Measurements from ENCODE around the gene TLE4.

Gene TLE4

GRCh38 chr9:79695531-79696175, 123.9 kb downstream of the TLE4 start:
- no peak overlapping the region for H3K27ac ChIP-seq (ENCODE audit: low read depth, low read length)
- no peaks in the 10 kb centered on the region for H3K4me1 ChIP-seq (ENCODE audit: control insufficient read depth, low read length)
- no peak overlapping the region for H3K4me2 ChIP-seq (ENCODE audit: low read length)
- H3K9me2 ChIP-seq (replicated peaks; ENCODE audit: control insufficient read depth, low read length): no peaks in the 10 kb centered on the region
- no peaks in the 10 kb centered on the region for H3K27me3 ChIP-seq (ENCODE audit: control insufficient read depth, low read length)
- no peaks in the 10 kb centered on the region for H3K9me3 ChIP-seq (ENCODE audit: control insufficient read depth, insufficient read depth, low read length)
- no peaks in the 10 kb centered on the region for H4K20me1 ChIP-seq (ENCODE audit: control insufficient read depth, insufficient read depth, low read depth, low read length)
- H3F3A ChIP-seq (ENCODE audit: control insufficient read depth, insufficient read depth): no peaks in the 10 kb centered on the region
- no peaks in the 10 kb centered on the region for H3K79me2 ChIP-seq (ENCODE audit: control insufficient read depth, low read length)
- H3K4me3 ChIP-seq (ENCODE audit: low read length): no peak overlapping the region
- no peak for TF ChIP-seq CTCF (IDR thresholded peaks at IDR 0.05; ENCODE audit: low read depth, low read length, poor library complexity, severe bottlenecking)
- H3K36me3 ChIP-seq (ENCODE audit: control insufficient read depth, low read length): no peaks in the 10 kb centered on the region

GRCh38 chr9:79698967-79699366, 127.2 kb downstream of the TLE4 start:
- no peaks in the 10 kb centered on the region for H4K20me1 ChIP-seq (ENCODE audit: control insufficient read depth, insufficient read depth, low read depth, low read length)
- no peak overlapping the region for H3K4me3 ChIP-seq (ENCODE audit: low read length)
- H3K27me3 ChIP-seq (ENCODE audit: control insufficient read depth, low read length): no peaks in the 10 kb centered on the region
- no peaks in the 10 kb centered on the region for H3K9me2 ChIP-seq (replicated peaks; ENCODE audit: control insufficient read depth, low read length)
- H3K9me3 ChIP-seq (ENCODE audit: control insufficient read depth, insufficient read depth, low read length): no peaks in the 10 kb centered on the region
- H3K79me2 ChIP-seq (ENCODE audit: control insufficient read depth, low read length): no peaks in the 10 kb centered on the region
- H3K27ac ChIP-seq (ENCODE audit: low read depth, low read length): no peak overlapping the region
- H3K4me1 ChIP-seq (ENCODE audit: control insufficient read depth, low read length): no peaks in the 10 kb centered on the region
- TF ChIP-seq EZH2phosphoT487 (IDR thresholded peaks at IDR 0.05; ENCODE audit: borderline replicate concordance, low read length): no peak
- TF ChIP-seq CTCF (IDR thresholded peaks at IDR 0.05; ENCODE audit: low read depth, low read length, poor library complexity, severe bottlenecking): no peak
- H3K36me3 ChIP-seq (ENCODE audit: control insufficient read depth, low read length): no peaks in the 10 kb centered on the region
- H3F3A ChIP-seq (ENCODE audit: control insufficient read depth, insufficient read depth): no peaks in the 10 kb centered on the region
- no peak overlapping the region for H3K4me2 ChIP-seq (ENCODE audit: low read length)

DNA sequence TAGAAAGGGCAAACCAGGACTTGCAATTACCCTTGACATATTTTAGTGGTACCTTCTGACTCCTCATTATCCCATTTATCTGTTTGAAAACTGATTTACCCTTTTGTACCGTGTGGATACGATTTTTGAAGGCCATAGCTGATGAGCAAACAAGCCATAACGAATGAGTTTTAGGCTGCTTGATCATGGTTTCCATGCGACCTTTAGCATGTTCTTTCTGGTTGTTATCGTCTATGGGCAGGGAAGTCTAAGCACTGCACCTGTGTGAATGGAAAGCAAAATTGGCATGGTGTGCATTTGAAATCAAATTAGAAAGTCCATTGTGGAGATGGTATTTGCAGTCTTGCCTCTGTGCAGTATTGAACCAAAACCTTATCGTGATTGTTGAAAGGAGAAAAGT, 127.7 kb downstream of the TLE4 start:
- no peak overlapping the region for H3K27ac ChIP-seq (ENCODE audit: low read depth, low read length)
- no peaks in the 10 kb centered on the region for H3K9me3 ChIP-seq (ENCODE audit: control insufficient read depth, insufficient read depth, low read length)
- no peaks in the 10 kb centered on the region for H3F3A ChIP-seq (ENCODE audit: control insufficient read depth, insufficient read depth)
- H3K4me3 ChIP-seq (ENCODE audit: low read length): no peak overlapping the region
- no peaks in the 10 kb centered on the region for H3K9me2 ChIP-seq (replicated peaks; ENCODE audit: control insufficient read depth, low read length)
- TF ChIP-seq CTCF (IDR thresholded peaks at IDR 0.05; ENCODE audit: low read depth, low read length, poor library complexity, severe bottlenecking) (no peak), EZH2phosphoT487 (IDR thresholded peaks at IDR 0.05; ENCODE audit: borderline replicate concordance, low read length) (no peak)
- no peaks in the 10 kb centered on the region for H3K27me3 ChIP-seq (ENCODE audit: control insufficient read depth, low read length)
- H3K36me3 ChIP-seq (ENCODE audit: control insufficient read depth, low read length): no peaks in the 10 kb centered on the region
- no peak overlapping the region for H3K4me2 ChIP-seq (ENCODE audit: low read length)
- H3K4me1 ChIP-seq (ENCODE audit: control insufficient read depth, low read length): no peaks in the 10 kb centered on the region
- H4K20me1 ChIP-seq (ENCODE audit: control insufficient read depth, insufficient read depth, low read depth, low read length): no peaks in the 10 kb centered on the region
- no peaks in the 10 kb centered on the region for H3K79me2 ChIP-seq (ENCODE audit: control insufficient read depth, low read length)

All from DOHH2 (cell line).